ENCODE data around the gene YPEL3.

DNA sequence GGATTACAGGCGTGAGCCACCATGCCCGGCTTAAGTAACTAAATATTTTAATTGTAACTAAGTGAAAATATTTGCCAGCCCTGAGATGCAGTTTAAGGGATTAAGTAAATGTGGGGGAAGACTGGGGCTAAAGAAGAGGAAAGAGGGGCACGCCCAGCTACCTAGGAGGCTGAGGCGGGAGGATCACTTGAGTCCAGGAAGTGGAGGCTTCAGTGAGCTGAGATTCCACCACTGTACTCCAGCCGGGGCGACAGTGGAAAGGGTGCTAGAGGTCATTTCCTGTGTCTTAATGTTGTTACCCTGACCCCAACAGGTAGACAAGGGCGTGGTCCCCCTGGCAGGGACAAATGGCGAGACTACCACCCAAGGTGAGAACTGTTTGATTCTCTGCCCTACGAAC, 27.7 kb downstream of the YPEL3 start:
- TF ChIP-seq, protein P1, sequence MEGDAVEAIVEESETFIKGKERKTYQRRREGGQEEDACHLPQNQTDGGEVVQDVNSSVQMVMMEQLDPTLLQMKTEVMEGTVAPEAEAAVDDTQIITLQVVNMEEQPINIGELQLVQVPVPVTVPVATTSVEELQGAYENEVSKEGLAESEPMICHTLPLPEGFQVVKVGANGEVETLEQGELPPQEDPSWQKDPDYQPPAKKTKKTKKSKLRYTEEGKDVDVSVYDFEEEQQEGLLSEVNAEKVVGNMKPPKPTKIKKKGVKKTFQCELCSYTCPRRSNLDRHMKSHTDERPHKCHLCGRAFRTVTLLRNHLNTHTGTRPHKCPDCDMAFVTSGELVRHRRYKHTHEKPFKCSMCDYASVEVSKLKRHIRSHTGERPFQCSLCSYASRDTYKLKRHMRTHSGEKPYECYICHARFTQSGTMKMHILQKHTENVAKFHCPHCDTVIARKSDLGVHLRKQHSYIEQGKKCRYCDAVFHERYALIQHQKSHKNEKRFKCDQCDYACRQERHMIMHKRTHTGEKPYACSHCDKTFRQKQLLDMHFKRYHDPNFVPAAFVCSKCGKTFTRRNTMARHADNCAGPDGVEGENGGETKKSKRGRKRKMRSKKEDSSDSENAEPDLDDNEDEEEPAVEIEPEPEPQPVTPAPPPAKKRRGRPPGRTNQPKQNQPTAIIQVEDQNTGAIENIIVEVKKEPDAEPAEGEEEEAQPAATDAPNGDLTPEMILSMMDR (IDR thresholded peaks at IDR 0.05), result no peak
- TF ChIP-seq EZH2phosphoT487 (IDR thresholded peaks at IDR 0.05) (no peak), EZH2 (IDR thresholded peaks at IDR 0.05) (no peak)

Data from neural progenitor cell (in vitro differentiated cells).